HepG2 (cell line): Measurements from ENCODE around the gene RBL1. TPM values are rescaled to one million over a fixed set of nuclear protein-coding genes. Genes with fewer than 3 reads are reported as not detected.

Experiments used
- AKAP8 ChIP-seq: sonication (generic); formaldehyde crosslinking; IDR thresholded peaks from 2 replicates; pipeline ENCODE4 v1.5.1; 2020; ENCODE audit warnings: mild to moderate bottlenecking, missing genetic modification reagents
- BRCA1 ChIP-seq: sonication (generic); formaldehyde crosslinking; IDR thresholded peaks from 2 replicates; pipeline ENCODE4 v1.4.0; 2020; ENCODE audit warnings: missing genetic modification reagents
- FIP1L1 ChIP-seq: fragments of 200-400 bp; formaldehyde crosslinking; IDR thresholded peaks from 2 replicates; pipeline ENCODE4 v1.6.1; 2018; ENCODE audit warnings: low read depth, mild to moderate bottlenecking, low read length, moderate library complexity, borderline replicate concordance; ENCODE audit not compliant: insufficient read depth
- FLYWCH1 ChIP-seq: sonication (generic); formaldehyde crosslinking; IDR thresholded peaks from 2 replicates; pipeline ENCODE4 v1.8.1; 2023; ENCODE audit warnings: mild to moderate bottlenecking, missing genetic modification reagents
- GRHL1 ChIP-seq: sonication (generic); formaldehyde crosslinking; conservative IDR thresholded peaks from 2 replicates; pipeline ENCODE4 v1.8.0; 2022; ENCODE audit warnings: missing genetic modification reagents
- HNRNPLL ChIP-seq: fragments of 200-400 bp; formaldehyde crosslinking; IDR thresholded peaks from 2 replicates; pipeline ENCODE4 v1.6.1; 2017; ENCODE audit warnings: mild to moderate bottlenecking, low read depth, low read length; ENCODE audit not compliant: poor library complexity, severe bottlenecking
- KDM5A ChIP-seq: fragments of 200-600 bp; sonication (generic); IDR thresholded peaks from 2 replicates; pipeline ENCODE4 v1.7.0; 2018; ENCODE audit warnings: antibody characterized with exemption, mild to moderate bottlenecking, low read length, borderline replicate concordance
- MEIS2 ChIP-seq: sonication (generic); formaldehyde crosslinking; IDR thresholded peaks from 2 replicates; pipeline ENCODE4 v1.9.0; 2021; ENCODE audit warnings: mild to moderate bottlenecking, missing genetic modification reagents
- MLX ChIP-seq: IDR thresholded peaks from 2 replicates; pipeline ENCODE4 v1.6.1; 2016
- NFKB2 ChIP-seq: sonication (generic); formaldehyde crosslinking; IDR thresholded peaks from 2 replicates; pipeline ENCODE4 v1.4.0; 2020; ENCODE audit warnings: missing genetic modification reagents, borderline replicate concordance
- NPAS2 ChIP-seq: sonication (generic); formaldehyde crosslinking; IDR thresholded peaks from 2 replicates; pipeline ENCODE4 v1.8.0; 2022; ENCODE audit warnings: mild to moderate bottlenecking, missing genetic modification reagents, borderline replicate concordance
- RNF219 ChIP-seq: sonication (generic); formaldehyde crosslinking; IDR thresholded peaks from 2 replicates; pipeline ENCODE4 v1.5.0; 2020; ENCODE audit warnings: mild to moderate bottlenecking, missing genetic modification reagents
- SAFB2 ChIP-seq: sonication (generic); formaldehyde crosslinking; IDR thresholded peaks from 2 replicates; pipeline ENCODE4 v1.5.1; 2020; ENCODE audit warnings: missing genetic modification reagents, low read depth, mild to moderate bottlenecking, borderline replicate concordance
- STAG1 ChIP-seq: sonication (generic); formaldehyde crosslinking; IDR thresholded peaks from 2 replicates; pipeline ENCODE4 v1.4.0; 2020; ENCODE audit warnings: missing genetic modification reagents
- ZBTB33 ChIP-seq: sonication (generic); formaldehyde crosslinking; IDR thresholded peaks from 2 replicates; pipeline ENCODE4 v1.4.0; 2020; ENCODE audit warnings: missing genetic modification reagents
- ZNF333 ChIP-seq: sonication (generic); formaldehyde crosslinking; IDR thresholded peaks from 2 replicates; pipeline ENCODE4 v1.4.0; 2020; ENCODE audit warnings: mild to moderate bottlenecking, missing genetic modification reagents, borderline replicate concordance
- ZNF558 ChIP-seq: sonication (generic); formaldehyde crosslinking; IDR thresholded peaks from 2 replicates; pipeline ENCODE4 v1.9.0; 2022; ENCODE audit warnings: mild to moderate bottlenecking, missing genetic modification reagents, borderline replicate concordance
- polyA plus RNA-seq, 8 experiments: library from polyadenylated mRNA; depleted of rRNA in 3 of 8; stranded (reverse) in 7 of 8; unstranded in 1 of 8; fragments of >200 nt; fragmentation: Illumina TruSeq in 4 of 8; extraction: Trizol in 4 of 8; gene quantifications; 2 replicates each; pipeline versions ENCODE4 v1.2.1 to v1.2.3, GENCODE V29; 2011 to 2016; ENCODE audit warnings: low read depth in 4 of 8, missing spikeins in 1 of 8, mixed read lengths in 1 of 8; ENCODE audit not compliant: insufficient read depth in 1 of 8
- total RNA-seq, 5 experiments: library from RNA; depleted of rRNA; stranded (reverse); fragments of >200 nt; fragmentation: Illumina TruSeq; extraction: Trizol; gene quantifications; 2 replicates each; pipeline ENCODE4 v1.2.3, GENCODE V29; 2016; ENCODE audit warnings: low read depth in 1 of 5

The RBL1 gene
- total and polyA plus RNA-seq, 2 of the 13 experiments (the other 11 are each of a cell fraction or from before 2014, with no cell fraction given): 6.0 to 27.5 TPM

GRCh38 chr20:37095599-37096414, at the start of gene RBL1 (continued):
- TF ChIP-seq RNF219 (CRISPR knock-in tag) (no peak), STAG1 (CRISPR knock-in tag) (peak; percentile 21; the same call in 1 of the 2 replicates), HNRNPLL (peak; percentile 81), NPAS2 (no peak), NFKB2 (peak; percentile 98), AKAP8 (peak; percentile 88; the same call in 1 of the 2 replicates), ZNF333 (CRISPR knock-in tag) (peak; percentile 99), MEIS2 (CRISPR knock-in tag) (peak; percentile 83), SAFB2 (peak; percentile 96), GRHL1 (peak; percentile 59; the same call in 1 of the 2 replicates), ZNF558 (peak; percentile 98), BRCA1 (CRISPR knock-in tag) (0 out of 2 replicates have a peak, but pooled peaks have one; percentile 91), KDM5A (peak; percentile 97), FLYWCH1 (peak; percentile 99), MLX (CRISPR knock-in tag) (peak; percentile 76), ZBTB33 (CRISPR knock-in tag) (no peak; the same call in none of the 2 replicates), FIP1L1 (0 out of 2 replicates have a peak, but pooled peaks have one; percentile 68)
